Lower lobe of right lung (tissue), 2 donors: ENCODE data around the gene TRPC4AP. TPM values are rescaled to one million over a fixed set of nuclear protein-coding genes. Genes with fewer than 3 reads are reported as not detected.
A peak's percentile ranks its signal among the peaks of the same experiment; 100 is the strongest.
"Not testable (repeated sequence)": the region's sequence is repeated elsewhere in the genome, so short reads cannot be mapped to it uniquely, and the experiment has no call there.

Source experiments
- ATAC-seq, 2 donors: fragments of 200-7000 bp; cut with Tn5 transposase; one replicate each; pipeline ENCODE4 v1.9.1; 2020 to 2022; ENCODE audit warnings: mild to moderate bottlenecking in 2 of 2, moderate library complexity in 2 of 2
- DNase-seq: peaks from one replicate; pipeline ENCODE4 v3.0.0-alpha.2; 2020
- H3K27ac ChIP-seq: fragments of 200-600 bp; one replicate; pipeline ENCODE4 v1.8.0; 2022
- H3K27me3 ChIP-seq: fragments of 200-600 bp; one replicate; pipeline ENCODE4 v1.8.0; 2022; ENCODE audit warnings: low read depth
- H3K36me3 ChIP-seq: fragments of 200-600 bp; one replicate; pipeline ENCODE4 v1.8.0; 2022; ENCODE audit warnings: mild to moderate bottlenecking
- H3K4me1 ChIP-seq: fragments of 200-600 bp; one replicate; pipeline ENCODE4 v1.8.0; 2022
- H3K4me3 ChIP-seq: fragments of 200-600 bp; one replicate; pipeline ENCODE4 v1.8.0; 2022; ENCODE audit warnings: mild to moderate bottlenecking
- H3K9me3 ChIP-seq: fragments of 200-600 bp; one replicate; pipeline ENCODE4 v1.8.0; 2022
- intact Hi-C: fragments of 100-400 bp; cut with DNase I; formaldehyde crosslinking; loops from one replicate; pipeline ENCODE4 v1.11.0; 2022
- total RNA-seq: library from RNA; stranded (reverse); fragmentation: NEBNext Ultra II Directional; extraction: Animal tissue kit (Norgen Biotek cat#: 25700); gene quantifications from one replicate; pipeline ENCODE4 v1.2.1, GENCODE V29; 2021
- TF ChIP-seq, protein P1 (sequence below): fragments of 200-600 bp; IDR thresholded peaks from one replicate; pipeline ENCODE4 v1.8.0; 2022; ENCODE audit warnings: antibody characterized with exemption, mild to moderate bottlenecking
- donor health status: DM: no; HTN: yes; CAD: no; lungs with severe emphysema.

The TRPC4AP gene
- total RNA-seq, 1 donor from 2014 or later: 63.2 TPM

DNA sequence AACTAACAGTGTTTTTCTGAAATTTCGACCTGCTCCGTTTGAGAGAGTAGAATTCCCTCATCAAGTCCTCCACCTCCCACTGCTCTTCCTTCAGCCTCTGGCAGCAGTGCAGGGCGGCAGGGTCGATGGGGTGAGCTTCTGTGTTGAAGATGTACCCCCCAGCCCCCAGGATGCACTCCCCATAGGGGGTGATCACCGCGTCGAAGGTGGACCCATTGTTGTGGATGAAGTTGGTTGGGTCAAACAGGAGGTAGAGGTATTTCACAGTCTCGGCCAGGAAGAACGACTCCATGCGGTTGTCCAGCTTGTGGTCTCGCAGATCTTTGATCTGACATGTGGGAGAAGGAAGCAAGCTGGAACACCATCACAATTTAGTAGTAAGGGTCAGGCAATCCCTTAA, 23.0 kb upstream of the TRPC4AP start:
- TF ChIP-seq, protein P1, sequence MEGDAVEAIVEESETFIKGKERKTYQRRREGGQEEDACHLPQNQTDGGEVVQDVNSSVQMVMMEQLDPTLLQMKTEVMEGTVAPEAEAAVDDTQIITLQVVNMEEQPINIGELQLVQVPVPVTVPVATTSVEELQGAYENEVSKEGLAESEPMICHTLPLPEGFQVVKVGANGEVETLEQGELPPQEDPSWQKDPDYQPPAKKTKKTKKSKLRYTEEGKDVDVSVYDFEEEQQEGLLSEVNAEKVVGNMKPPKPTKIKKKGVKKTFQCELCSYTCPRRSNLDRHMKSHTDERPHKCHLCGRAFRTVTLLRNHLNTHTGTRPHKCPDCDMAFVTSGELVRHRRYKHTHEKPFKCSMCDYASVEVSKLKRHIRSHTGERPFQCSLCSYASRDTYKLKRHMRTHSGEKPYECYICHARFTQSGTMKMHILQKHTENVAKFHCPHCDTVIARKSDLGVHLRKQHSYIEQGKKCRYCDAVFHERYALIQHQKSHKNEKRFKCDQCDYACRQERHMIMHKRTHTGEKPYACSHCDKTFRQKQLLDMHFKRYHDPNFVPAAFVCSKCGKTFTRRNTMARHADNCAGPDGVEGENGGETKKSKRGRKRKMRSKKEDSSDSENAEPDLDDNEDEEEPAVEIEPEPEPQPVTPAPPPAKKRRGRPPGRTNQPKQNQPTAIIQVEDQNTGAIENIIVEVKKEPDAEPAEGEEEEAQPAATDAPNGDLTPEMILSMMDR: no peak
- no peaks in the 10 kb centered on the region for H3K9me3 ChIP-seq
- H3K36me3 ChIP-seq: peaks cover 72% of the 10 kb centered on the region
- H3K4me3 ChIP-seq: no peak overlapping the region
- no peaks in the 10 kb centered on the region for H3K4me1 ChIP-seq
- intact Hi-C loops: no loop called here
- DNase-seq (no peak), ATAC-seq (no peak)
- H3K27me3 ChIP-seq: no peaks in the 10 kb centered on the region
- H3K27ac ChIP-seq: no peak overlapping the region

GRCh38 chr20:35112276-35112675, 19.7 kb upstream of the TRPC4AP start:
- DNase-seq, intact Hi-C loops, H3K4me3 ChIP-seq, H3K27me3 ChIP-seq, ATAC-seq, H3K27ac ChIP-seq, H3K4me1 ChIP-seq, H3K9me3 ChIP-seq: not testable (repeated sequence)
- H3K36me3 ChIP-seq: peaks cover 38% of the 10 kb centered on the region

GRCh38 chr20:35111141-35111888, 18.7 kb upstream of the TRPC4AP start:
- ATAC-seq (peak in 1 of 2 donors; percentile 40), DNase-seq (no peak)
- Histone ChIP-seq H3K4me1 (no peaks in the 10 kb centered on the region), H3K9me3 (no peaks in the 10 kb centered on the region), H3K4me3 (no peak overlapping the region), H3K27me3 (no peaks in the 10 kb centered on the region), H3K36me3 (peaks cover 29% of the 10 kb centered on the region), H3K27ac (no peak overlapping the region)
- TF ChIP-seq, protein P1: no peak
- intact Hi-C loops: no loop called here

- peaks cover 5% of the 10 kb centered on the region for H3K36me3 ChIP-seq
- no peaks in the 10 kb centered on the region for H3K4me1 ChIP-seq
- no peak overlapping the region for H3K27ac ChIP-seq
- DNase-seq: no peak
- ATAC-seq: no peak
- H3K4me3 ChIP-seq: no peak overlapping the region
- TF ChIP-seq, protein P1: no peak
- H3K27me3 ChIP-seq: no peaks in the 10 kb centered on the region
- intact Hi-C loops: no loop called here
- no peaks in the 10 kb centered on the region for H3K9me3 ChIP-seq
These were observed 16.3 kb upstream of the TRPC4AP start for GRCh38 chr20:35108921-35109320.

GRCh38 chr20:35106827-35107380, 14.3 kb upstream of the TRPC4AP start:
- TF ChIP-seq, protein P1: no peak
- H3K27ac ChIP-seq: no peak overlapping the region
- no peaks in the 10 kb centered on the region for H3K36me3 ChIP-seq
- H3K4me3 ChIP-seq: no peak overlapping the region
- H3K4me1 ChIP-seq: no peaks in the 10 kb centered on the region
- intact Hi-C loops: no loop called here
- DNase-seq (no peak), ATAC-seq (no peak)
- H3K9me3 ChIP-seq: no peaks in the 10 kb centered on the region
- no peaks in the 10 kb centered on the region for H3K27me3 ChIP-seq

- Histone ChIP-seq H3K27me3 (no peaks in the 10 kb centered on the region), H3K9me3 (no peaks in the 10 kb centered on the region), H3K27ac (no peak overlapping the region), H3K4me3 (no peak overlapping the region), H3K36me3 (no peaks in the 10 kb centered on the region), H3K4me1 (no peaks in the 10 kb centered on the region)
- intact Hi-C loops: no loop called here
- ATAC-seq: no peak
- no peak for DNase-seq
- TF ChIP-seq, protein P1: no peak
These were observed 12.2 kb upstream of the TRPC4AP start for GRCh38 chr20:35104685-35105295.
